Body of pancreas (tissue), 4 donors: ENCODE data around the gene COX19. TPM values are rescaled to one million over a fixed set of nuclear protein-coding genes. Genes with fewer than 3 reads are reported as not detected.

Source experiments
- ATAC-seq: fragments of 150-250 bp; one replicate; pipeline ENCODE4 v1.9.1; 2016
- DNase-seq, 4 donors: peaks; one replicate each; pipeline ENCODE4 v3.0.0-alpha.2; 2019
- H3K27ac ChIP-seq, 4 donors: fragments of 200-600 bp; sonication (generic); 1 replicate in 3 of 4; 2 replicates in 1 of 4; pipeline versions ENCODE4 v1.5.1 to v1.6.1; 2016 to 2019; ENCODE audit warnings: mild to moderate bottlenecking in 1 of 4, mixed read lengths in 1 of 4, moderate library complexity in 1 of 4
- H3K27me3 ChIP-seq, 2 donors: fragments of 200-600 bp; sonication (generic); one replicate each; pipeline ENCODE4 v1.6.0; 2016; ENCODE audit warnings: mild to moderate bottlenecking in 1 of 2
- H3K36me3 ChIP-seq, 2 donors: fragments of 200-600 bp; sonication (generic); replicated peaks in 1 of 2; 2 replicates each; pipeline ENCODE4 v1.5.1; 2016; ENCODE audit warnings: low read depth in 2 of 2; ENCODE audit not compliant: insufficient read depth in 1 of 2
- H3K4me1 ChIP-seq: fragments of 200-600 bp; sonication (generic); one replicate; pipeline ENCODE4 v1.6.0; 2016
- H3K4me3 ChIP-seq, 2 donors: fragments of 200-600 bp; sonication (generic); 1 replicate in 1 of 2; 2 replicates in 1 of 2; pipeline ENCODE4 v1.5.1; 2016 to 2019
- H3K9me3 ChIP-seq, 3 donors: fragments of 200-600 bp; sonication (generic); 1 replicate in 2 of 3; 2 replicates in 1 of 3; pipeline ENCODE4 v1.5.1; 2016
- CTCF ChIP-seq, 7 experiments: fragments of 450-650 bp in 4 of 7; fragments of 200-600 bp in 3 of 7; sonication (generic) in 3 of 7; IDR thresholded peaks; one replicate each; pipeline ENCODE4 v1.5.1; 2016 to 2019; ENCODE audit warnings: antibody characterized with exemption in 7 of 7
- POLR2A ChIP-seq, 3 donors: fragments of 450-650 bp; IDR thresholded peaks; one replicate each; pipeline ENCODE4 v1.6.1; 2016; ENCODE audit warnings: antibody characterized with exemption in 3 of 3, mild to moderate bottlenecking in 2 of 3
- WGBS, 2 donors: methylation state at CpG; one replicate each; pipeline ENCODE4 v1.1.5; 2017; 5-methylcytosine and 5-hydroxymethylcytosine counted together
- intact Hi-C: fragments of 100-400 bp; cut with DNase I; formaldehyde crosslinking; loops from one replicate; pipeline ENCODE4 v1.15.1; 2023
- total RNA-seq, 2 donors: library from RNA; depleted of rRNA; stranded (reverse); fragments of >200 nt; gene quantifications; one replicate each; pipeline ENCODE4 v1.1.0, GENCODE V29; 2016

Gene COX19
- total RNA-seq, 2 donors from 2014 or later: 9.6 to 25.1 TPM

GRCh38 chr7:923108-924041 lies 52.0 kb downstream of the COX19 start:
- intact Hi-C loops: no loop called here
- ATAC-seq (peak; percentile 33), DNase-seq (peak; percentile 24 to 79 (median 36))
- Histone ChIP-seq H3K4me3 (no peak overlapping the region), H3K4me1 (no peaks in the 10 kb centered on the region), H3K27ac (peak overlapping the region in 1 of 4 donors; percentile 62), H3K36me3 (no peaks in the 10 kb centered on the region), H3K27me3 (no peaks in the 10 kb centered on the region), H3K9me3 (no peaks in the 10 kb centered on the region)
- TF ChIP-seq CTCF (IDR thresholded peaks at IDR 0.05) (no peak), POLR2A (IDR thresholded peaks at IDR 0.05) (peak in 1 of 3 donors; percentile 12)
- WGBS, 2 donors: 72 to 75% methylated on average over 11 to 38 of the region's 40 CpGs

GRCh38 chr7:922334-923107 lies 52.8 kb downstream of the COX19 start:
- H3K27me3 ChIP-seq: no peaks in the 10 kb centered on the region
- H3K36me3 ChIP-seq: no peaks in the 10 kb centered on the region
- TF ChIP-seq POLR2A (IDR thresholded peaks at IDR 0.05): no peak
- no peak for TF ChIP-seq CTCF (IDR thresholded peaks at IDR 0.05)
- no peak overlapping the region for H3K4me3 ChIP-seq
- intact Hi-C loops: no loop called here
- H3K9me3 ChIP-seq: no peaks in the 10 kb centered on the region
- no peaks in the 10 kb centered on the region for H3K4me1 ChIP-seq
- no peak overlapping the region for H3K27ac ChIP-seq
- WGBS, 2 donors: 68 to 82% methylated on average over 12 to 27 of the region's 29 CpGs
- DNase-seq (peak; percentile 2 to 11 (median 6)), ATAC-seq (no peak)

- Histone ChIP-seq H3K9me3 (no peaks in the 10 kb centered on the region), H3K4me1 (peaks cover under 1% of the 10 kb centered on the region), H3K27me3 (no peaks in the 10 kb centered on the region), H3K27ac (no peak overlapping the region), H3K4me3 (no peak overlapping the region), H3K36me3 (no peaks in the 10 kb centered on the region)
- ATAC-seq (no peak), DNase-seq (peak; percentile 1 to 11 (median 6))
- 40 to 79% methylated on average over 1 to 32 of the region's 36 CpGs for WGBS, 2 donors
- no peak for TF ChIP-seq POLR2A (IDR thresholded peaks at IDR 0.05)
- no peak for TF ChIP-seq CTCF (IDR thresholded peaks at IDR 0.05)
- intact Hi-C loops: no loop called here
Observed at GRCh38 chr7:921581-922333, 53.6 kb downstream of the COX19 start.

- DNase-seq (peak in 1 of 4 donors; percentile 2), ATAC-seq (no peak)
- Histone ChIP-seq H3K27ac (no peak overlapping the region), H3K4me3 (no peak overlapping the region), H3K27me3 (no peaks in the 10 kb centered on the region), H3K36me3 (no peaks in the 10 kb centered on the region), H3K9me3 (no peaks in the 10 kb centered on the region), H3K4me1 (peaks cover 7% of the 10 kb centered on the region)
- TF ChIP-seq POLR2A (IDR thresholded peaks at IDR 0.05): no peak
- no peak for TF ChIP-seq CTCF (IDR thresholded peaks at IDR 0.05)
- WGBS, 2 donors: 95% methylated on average over 8 to 15 of the region's 15 CpGs
- intact Hi-C loops: no loop called here
Observed at GRCh38 chr7:921071-921461, 54.3 kb downstream of the COX19 start.
